ENCODE measurements around the gene TMEM108.
A peak's percentile ranks its signal among the peaks of the same experiment; 100 is the strongest.
"Not testable (repeated sequence)": the region's sequence is repeated elsewhere in the genome, so short reads cannot be mapped to it uniquely, and the experiment has no call there.

The TMEM108 gene

GRCh38 chr3:133038089-133038730 lies at the start of gene TMEM108:
Gene TMEM108, plus strand, starts transcription at chr3:133038391.
- DNase-seq: peak; percentile 63

GRCh38 chr3:132995971-132996370 lies 42.2 kb upstream of the TMEM108 start:
- no peak for DNase-seq

GRCh38 chr3:132997404-132998185 lies 40.6 kb upstream of the TMEM108 start:
- no peak for DNase-seq

- not testable (repeated sequence) for DNase-seq
Measured at GRCh38 chr3:133005032-133005431, 33.2 kb upstream of the TMEM108 start.

GRCh38 chr3:133007601-133008000 lies 30.6 kb upstream of the TMEM108 start:
- no peak for DNase-seq

GRCh38 chr3:133014325-133014724 lies 23.9 kb upstream of the TMEM108 start:
- DNase-seq: no peak

- not testable (repeated sequence) for DNase-seq
Measured at GRCh38 chr3:133015573-133015972, 22.6 kb upstream of the TMEM108 start.

GRCh38 chr3:133016838-133017309 lies 21.3 kb upstream of the TMEM108 start:
- DNase-seq: no peak

GRCh38 chr3:133018921-133019320 lies 19.3 kb upstream of the TMEM108 start:
- no peak for DNase-seq

GRCh38 chr3:133021206-133021605 lies 17.0 kb upstream of the TMEM108 start:
- DNase-seq: no peak

GRCh38 chr3:133023362-133023761 lies 14.8 kb upstream of the TMEM108 start:
- no peak for DNase-seq

- DNase-seq: no peak
Measured at GRCh38 chr3:133025546-133025945, 12.6 kb upstream of the TMEM108 start.

GRCh38 chr3:133032301-133032700 lies 5.9 kb upstream of the TMEM108 start:
- DNase-seq: no peak

GRCh38 chr3:133037436-133037835 lies 755 bp upstream of the TMEM108 start:
- DNase-seq: no peak

GRCh38 chr3:133038731-133039375 lies 662 bp downstream of the TMEM108 start:
- DNase-seq: no peak

- peak; percentile 69 for DNase-seq
Measured at GRCh38 chr3:133040696-133041523, 2.7 kb downstream of the TMEM108 start.

GRCh38 chr3:133041524-133041829 lies 3.3 kb downstream of the TMEM108 start:
- no peak for DNase-seq

GRCh38 chr3:133042778-133043177 lies 4.6 kb downstream of the TMEM108 start:
- DNase-seq: peak; percentile 17

GRCh38 chr3:133047980-133048379 lies 9.8 kb downstream of the TMEM108 start:
- no peak for DNase-seq

GRCh38 chr3:133049491-133049890 lies 11.3 kb downstream of the TMEM108 start:
- DNase-seq: no peak

- no peak for DNase-seq
Measured at GRCh38 chr3:133050891-133051290, 12.7 kb downstream of the TMEM108 start.

GRCh38 chr3:133053532-133053931 lies 15.3 kb downstream of the TMEM108 start:
- no peak for DNase-seq

GRCh38 chr3:133054586-133054985 lies 16.4 kb downstream of the TMEM108 start:
- DNase-seq: no peak
